Pancreas (tissue), 10 donors: Measurements from ENCODE around the gene BLVRB. TPM values are rescaled to one million over a fixed set of nuclear protein-coding genes. Genes with fewer than 3 reads are reported as not detected.

Experiments
- ATAC-seq, 4 donors: fragments of 200-7000 bp; cut with Tn5 transposase; one replicate each; pipeline versions ENCODE4 v1.8.0 to v1.9.1; 2020; ENCODE audit warnings: mild to moderate bottlenecking in 4 of 4, moderate library complexity in 4 of 4
- DNase-seq, 6 donors: peaks; one replicate each; pipeline ENCODE4 v3.0.0-alpha.2; 2020
- FAIRE-seq: peaks from 2 replicates; lab custom pipeline; 2012; peaks lifted over from hg19 to GRCh38; lab: Jason Lieb, UNC
- H3K27ac ChIP-seq, 4 donors: fragments of 200-600 bp; sonication (generic); 1 replicate in 3 of 4; 2 replicates in 1 of 4; pipeline versions ENCODE4 v1.5.0 to v1.8.0; 2020
- H3K27me3 ChIP-seq, 4 donors: fragments of 200-600 bp; one replicate each; pipeline ENCODE4 v1.8.0; 2021
- H3K36me3 ChIP-seq, 3 donors: fragments of 200-600 bp; sonication (generic) in 1 of 3; one replicate each; pipeline versions ENCODE4 v1.5.0 to v1.8.0; 2020 to 2021
- H3K4me1 ChIP-seq, 3 donors: fragments of 200-600 bp; one replicate each; pipeline ENCODE4 v1.8.0; 2021
- H3K4me3 ChIP-seq, 4 donors: fragments of 200-600 bp; sonication (generic) in 2 of 4; one replicate each; pipeline versions ENCODE4 v1.5.0 to v1.8.0; 2020 to 2021
- H3K9me3 ChIP-seq, 4 donors: fragments of 200-600 bp; one replicate each; pipeline ENCODE4 v1.8.0; 2021
- CTCF ChIP-seq, 4 donors: fragments of 200-600 bp; sonication (generic) in 3 of 4; IDR thresholded peaks; one replicate each; pipeline versions ENCODE4 v1.5.0 to v1.8.0; 2021; ENCODE audit warnings: antibody characterized with exemption in 4 of 4
- WGBS, 2 donors: extraction: QIAGEN DNeasy Blood & Tissue Kit; methylation state at CpG; one replicate each; pipeline ENCODE4 v1.1.7; 2013; 5-methylcytosine and 5-hydroxymethylcytosine counted together
- intact Hi-C, 3 donors: fragments of 100-400 bp; cut with DNase I; formaldehyde crosslinking; loops; one replicate each; pipeline versions ENCODE4 v1.11.1 to v1.14.2; 2022
- polyA plus RNA-seq, 2 donors: library from polyadenylated mRNA; stranded (reverse); fragments of 200-250 nt; gene quantifications; one replicate each; pipeline ENCODE4 v1.2.3, GENCODE V29; 2013
- total RNA-seq, 6 donors: library from RNA; stranded (reverse); fragmentation: NEBNext Ultra II Directional in 4 of 6; extraction: Animal tissue kit (Norgen Biotek cat#: 25700) in 4 of 6; gene quantifications; one replicate each; pipeline versions ENCODE4 v1.2.1 to v1.2.4, GENCODE V29; 2021 to 2023
- donor health status: healthy with polysubstance abuse.
- donor health status: DM: no; HTN: no; CAD: no; lungs with moderate emphysema.
- donor health status: DM: no; HTN: no; CAD: no.
- donor health status: control.
- donor health status: control.
- donor health status: Bipolar disorder and iron deficiency.
- donor health status: DM: yes; HTN: yes; CAD: no.
- donor health status: DM: no; HTN: no; CAD: no.
- donor health status: DM: no; HTN: no; CAD: no.
- donor health status: DM: yes; HTN: yes; CAD: no.

The BLVRB gene
- total and polyA plus RNA-seq, 8 donors: 24.1 to 49.4 (median 37.4) TPM

- ATAC-seq: no peak
- TF ChIP-seq CTCF (IDR thresholded peaks at IDR 0.05): no peak
- Histone ChIP-seq H3K27ac (no peak overlapping the region), H3K9me3 (no peaks in the 10 kb centered on the region), H3K4me1 (peaks cover 0 to 2% (median 0%) of the 10 kb centered on the region in 3 donors), H3K36me3 (no peaks in the 10 kb centered on the region), H3K4me3 (no peak overlapping the region), H3K27me3 (no peaks in the 10 kb centered on the region)
- intact Hi-C loops: no loop called here
- WGBS, 2 donors: 89 to 94% methylated on average over 4 of the region's 4 CpGs
- FAIRE-seq: no peak
- no peak for DNase-seq
Observed at GRCh38 chr19:40449506-40449905, 16.0 kb downstream of the BLVRB start.

GRCh38 chr19:40446263-40446784, 19.2 kb downstream of the BLVRB start:
- Histone ChIP-seq H3K4me3 (no peak overlapping the region), H3K9me3 (no peaks in the 10 kb centered on the region), H3K4me1 (peaks cover 0 to 11% (median 0%) of the 10 kb centered on the region in 3 donors), H3K27me3 (no peaks in the 10 kb centered on the region), H3K27ac (no peak overlapping the region), H3K36me3 (peaks cover 0 to 5% (median 5%) of the 10 kb centered on the region in 3 donors)
- DNase-seq (no peak), ATAC-seq (no peak), FAIRE-seq (no peak)
- intact Hi-C loops: no loop called here
- 78 to 79% methylated on average over 8 of the region's 8 CpGs for WGBS, 2 donors
- no peak for TF ChIP-seq CTCF (IDR thresholded peaks at IDR 0.05)

- TF ChIP-seq CTCF (IDR thresholded peaks at IDR 0.05): no peak
- FAIRE-seq (no peak), ATAC-seq (no peak), DNase-seq (no peak)
- peaks cover 0 to 10% (median 5%) of the 10 kb centered on the region in 3 donors for H3K36me3 ChIP-seq
- H3K4me1 ChIP-seq: peaks cover 0 to 11% (median 0%) of the 10 kb centered on the region in 3 donors
- no peaks in the 10 kb centered on the region for H3K27me3 ChIP-seq
- no peak overlapping the region for H3K4me3 ChIP-seq
- H3K27ac ChIP-seq: no peak overlapping the region
- intact Hi-C loops: no loop called here
- 57 to 65% methylated on average over 9 of the region's 9 CpGs for WGBS, 2 donors
- H3K9me3 ChIP-seq: no peaks in the 10 kb centered on the region
Observed at GRCh38 chr19:40445780-40446262, 19.7 kb downstream of the BLVRB start.

GRCh38 chr19:40444825-40445312, 20.7 kb downstream of the BLVRB start:
- FAIRE-seq: no peak
- intact Hi-C loops: no loop called here
- Histone ChIP-seq H3K27ac (peak overlapping the region; percentile 79 to 94 (median 90)), H3K9me3 (no peaks in the 10 kb centered on the region), H3K4me3 (peak overlapping the region; percentile 48 to 78 (median 72)), H3K27me3 (no peaks in the 10 kb centered on the region), H3K4me1 (peaks cover 0 to 11% (median 0%) of the 10 kb centered on the region in 3 donors), H3K36me3 (peaks cover 0 to 11% (median 5%) of the 10 kb centered on the region in 3 donors)
- WGBS, 2 donors: 10 to 12% methylated on average over 18 of the region's 18 CpGs
- no peak for ATAC-seq
- DNase-seq: no peak
- TF ChIP-seq CTCF (IDR thresholded peaks at IDR 0.05): no peak
